ENCODE measurements around the gene DHRS12.

GRCh38 chr13:51802631-51803418, 1.1 kb downstream of the DHRS12 start:
- TF ChIP-seq, protein P1, sequence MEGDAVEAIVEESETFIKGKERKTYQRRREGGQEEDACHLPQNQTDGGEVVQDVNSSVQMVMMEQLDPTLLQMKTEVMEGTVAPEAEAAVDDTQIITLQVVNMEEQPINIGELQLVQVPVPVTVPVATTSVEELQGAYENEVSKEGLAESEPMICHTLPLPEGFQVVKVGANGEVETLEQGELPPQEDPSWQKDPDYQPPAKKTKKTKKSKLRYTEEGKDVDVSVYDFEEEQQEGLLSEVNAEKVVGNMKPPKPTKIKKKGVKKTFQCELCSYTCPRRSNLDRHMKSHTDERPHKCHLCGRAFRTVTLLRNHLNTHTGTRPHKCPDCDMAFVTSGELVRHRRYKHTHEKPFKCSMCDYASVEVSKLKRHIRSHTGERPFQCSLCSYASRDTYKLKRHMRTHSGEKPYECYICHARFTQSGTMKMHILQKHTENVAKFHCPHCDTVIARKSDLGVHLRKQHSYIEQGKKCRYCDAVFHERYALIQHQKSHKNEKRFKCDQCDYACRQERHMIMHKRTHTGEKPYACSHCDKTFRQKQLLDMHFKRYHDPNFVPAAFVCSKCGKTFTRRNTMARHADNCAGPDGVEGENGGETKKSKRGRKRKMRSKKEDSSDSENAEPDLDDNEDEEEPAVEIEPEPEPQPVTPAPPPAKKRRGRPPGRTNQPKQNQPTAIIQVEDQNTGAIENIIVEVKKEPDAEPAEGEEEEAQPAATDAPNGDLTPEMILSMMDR (IDR thresholded peaks at IDR 0.05): no peak
- no peak for TF ChIP-seq POLR2A (IDR thresholded peaks at IDR 0.05)

All from right lobe of liver (tissue), 4 donors.